Pancreas (tissue), 10 donors: ENCODE data around the gene QTRT2. TPM values are rescaled to one million over a fixed set of nuclear protein-coding genes. Genes with fewer than 3 reads are reported as not detected.

Experiments used
- ATAC-seq, 4 donors: fragments of 200-7000 bp; cut with Tn5 transposase; one replicate each; pipeline versions ENCODE4 v1.8.0 to v1.9.1; 2020; ENCODE audit warnings: mild to moderate bottlenecking in 4 of 4, moderate library complexity in 4 of 4
- DNase-seq, 6 donors: peaks; one replicate each; pipeline ENCODE4 v3.0.0-alpha.2; 2020
- FAIRE-seq: peaks from 2 replicates; lab custom pipeline; 2012; peaks lifted over from hg19 to GRCh38; lab: Jason Lieb, UNC
- H3K27ac ChIP-seq, 4 donors: fragments of 200-600 bp; sonication (generic); 1 replicate in 3 of 4; 2 replicates in 1 of 4; pipeline versions ENCODE4 v1.5.0 to v1.8.0; 2020
- H3K27me3 ChIP-seq, 4 donors: fragments of 200-600 bp; one replicate each; pipeline ENCODE4 v1.8.0; 2021
- H3K36me3 ChIP-seq, 3 donors: fragments of 200-600 bp; sonication (generic) in 1 of 3; one replicate each; pipeline versions ENCODE4 v1.5.0 to v1.8.0; 2020 to 2021
- H3K4me1 ChIP-seq, 3 donors: fragments of 200-600 bp; one replicate each; pipeline ENCODE4 v1.8.0; 2021
- H3K4me3 ChIP-seq, 4 donors: fragments of 200-600 bp; sonication (generic) in 2 of 4; one replicate each; pipeline versions ENCODE4 v1.5.0 to v1.8.0; 2020 to 2021
- H3K9me3 ChIP-seq, 4 donors: fragments of 200-600 bp; one replicate each; pipeline ENCODE4 v1.8.0; 2021
- CTCF ChIP-seq, 4 donors: fragments of 200-600 bp; sonication (generic) in 3 of 4; IDR thresholded peaks; one replicate each; pipeline versions ENCODE4 v1.5.0 to v1.8.0; 2021; ENCODE audit warnings: antibody characterized with exemption in 4 of 4
- WGBS, 2 donors: extraction: QIAGEN DNeasy Blood & Tissue Kit; methylation state at CpG; one replicate each; pipeline ENCODE4 v1.1.7; 2013; 5-methylcytosine and 5-hydroxymethylcytosine counted together
- intact Hi-C, 3 donors: fragments of 100-400 bp; cut with DNase I; formaldehyde crosslinking; loops; one replicate each; pipeline versions ENCODE4 v1.11.1 to v1.14.2; 2022
- polyA plus RNA-seq, 2 donors: library from polyadenylated mRNA; stranded (reverse); fragments of 200-250 nt; gene quantifications; one replicate each; pipeline ENCODE4 v1.2.3, GENCODE V29; 2013
- total RNA-seq, 6 donors: library from RNA; stranded (reverse); fragmentation: NEBNext Ultra II Directional in 4 of 6; extraction: Animal tissue kit (Norgen Biotek cat#: 25700) in 4 of 6; gene quantifications; one replicate each; pipeline versions ENCODE4 v1.2.1 to v1.2.4, GENCODE V29; 2021 to 2023
- donor health status: healthy with polysubstance abuse.
- donor health status: DM: no; HTN: no; CAD: no; lungs with moderate emphysema.
- donor health status: DM: no; HTN: no; CAD: no.
- donor health status: control.
- donor health status: control.
- donor health status: Bipolar disorder and iron deficiency.
- donor health status: DM: yes; HTN: yes; CAD: no.
- donor health status: DM: no; HTN: no; CAD: no.
- donor health status: DM: no; HTN: no; CAD: no.
- donor health status: DM: yes; HTN: yes; CAD: no.

QTRT2 gene
- total and polyA plus RNA-seq, 8 donors: 3.5 to 13.5 (median 10.3) TPM

- DNase-seq (no peak), FAIRE-seq (no peak), ATAC-seq (no peak)
- Histone ChIP-seq H3K4me3 (no peak overlapping the region), H3K27me3 (no peaks in the 10 kb centered on the region), H3K27ac (no peak overlapping the region), H3K4me1 (no peaks in the 10 kb centered on the region), H3K36me3 (peaks cover 0 to 31% (median 17%) of the 10 kb centered on the region in 3 donors), H3K9me3 (no peaks in the 10 kb centered on the region)
- TF ChIP-seq CTCF (IDR thresholded peaks at IDR 0.05): no peak
- intact Hi-C loops: no loop called here
Observed at GRCh38 chr3:114081037-114081436, 24.5 kb downstream of the QTRT2 start.

- intact Hi-C loops: no loop called here
- Histone ChIP-seq H3K4me3 (no peak overlapping the region), H3K36me3 (peaks cover 0 to 16% (median 12%) of the 10 kb centered on the region in 3 donors), H3K27me3 (no peaks in the 10 kb centered on the region), H3K27ac (no peak overlapping the region), H3K4me1 (no peaks in the 10 kb centered on the region), H3K9me3 (no peaks in the 10 kb centered on the region)
- ATAC-seq (no peak), FAIRE-seq (no peak), DNase-seq (no peak)
- no peak for TF ChIP-seq CTCF (IDR thresholded peaks at IDR 0.05)
- 96 to 100% methylated on average over 2 of the region's 2 CpGs for WGBS, 2 donors
Observed at GRCh38 chr3:114083112-114083511, 26.6 kb downstream of the QTRT2 start.

- peaks cover 0 to 8% (median 8%) of the 10 kb centered on the region in 3 donors for H3K36me3 ChIP-seq
Observed at GRCh38 chr3:114086356-114086755, 29.8 kb downstream of the QTRT2 start.

GRCh38 chr3:114089675-114090074 lies 33.1 kb downstream of the QTRT2 start:
- Histone ChIP-seq H3K27me3 (no peaks in the 10 kb centered on the region), H3K9me3 (no peaks in the 10 kb centered on the region), H3K4me1 (no peaks in the 10 kb centered on the region), H3K27ac (no peak overlapping the region), H3K36me3 (peaks cover 0 to 8% (median 0%) of the 10 kb centered on the region in 3 donors), H3K4me3 (no peak overlapping the region)
- ATAC-seq (no peak), FAIRE-seq (no peak), DNase-seq (no peak)
- intact Hi-C loops: no loop called here
- TF ChIP-seq CTCF (IDR thresholded peaks at IDR 0.05): no peak

More at GRCh38 chr3:114086356-114086755, 29.8 kb downstream of the QTRT2 start:
- 94 to 95% methylated on average over 2 of the region's 2 CpGs for WGBS, 2 donors
- no peak overlapping the region for H3K4me3 ChIP-seq
- ATAC-seq (no peak), DNase-seq (no peak), FAIRE-seq (no peak)
- no peaks in the 10 kb centered on the region for H3K9me3 ChIP-seq
- no peak overlapping the region for H3K27ac ChIP-seq
- no peaks in the 10 kb centered on the region for H3K4me1 ChIP-seq
- intact Hi-C loops: no loop called here
- H3K27me3 ChIP-seq: no peaks in the 10 kb centered on the region
- TF ChIP-seq CTCF (IDR thresholded peaks at IDR 0.05): no peak

- no peaks in the 10 kb centered on the region for H3K27me3 ChIP-seq
- DNase-seq: no peak
- H3K4me3 ChIP-seq: no peak overlapping the region
- H3K27ac ChIP-seq: no peak overlapping the region
- WGBS, 2 donors: 48 to 56% methylated on average over 13 of the region's 13 CpGs
- no peaks in the 10 kb centered on the region for H3K36me3 ChIP-seq
- intact Hi-C loops: no loop called here
- TF ChIP-seq CTCF (IDR thresholded peaks at IDR 0.05): no peak
- no peak for FAIRE-seq
- no peaks in the 10 kb centered on the region for H3K4me1 ChIP-seq
- ATAC-seq: no peak
- no peaks in the 10 kb centered on the region for H3K9me3 ChIP-seq
Observed at GRCh38 chr3:114092151-114093015, 35.8 kb downstream of the QTRT2 start.
